GM23338 (cell line): Measurements from ENCODE around the gene IFITM1.

Experiments
- CREB1 ChIP-seq: fragments of 250-450 bp; sonication (Bioruptor Pico); IDR thresholded peaks from 2 replicates; pipeline ENCODE4 v1.5.0; 2020; ENCODE audit warnings: low read depth, mild to moderate bottlenecking, moderate library complexity
- ETS1 ChIP-seq: IDR thresholded peaks from 2 replicates; pipeline ENCODE4 v1.6.1; 2016; ENCODE audit warnings: antibody characterized with exemption
- EZH2 ChIP-seq: fragments of 200-600 bp; sonication (generic); IDR thresholded peaks from one replicate; pipeline ENCODE4 v1.8.0; 2017; ENCODE audit warnings: antibody characterized with exemption, mild to moderate bottlenecking, low read depth; ENCODE audit not compliant: unreplicated experiment
- EZH2phosphoT487 ChIP-seq: fragments of 200-600 bp; sonication (generic); IDR thresholded peaks from one replicate; pipeline ENCODE4 v1.8.1; 2018; ENCODE audit warnings: antibody characterized with exemption; ENCODE audit not compliant: unreplicated experiment
- JUNB ChIP-seq: IDR thresholded peaks from one replicate; pipeline ENCODE4 v1.6.1; 2016; ENCODE audit warnings: antibody characterized with exemption; ENCODE audit not compliant: unreplicated experiment
- NANOG ChIP-seq: IDR thresholded peaks from 2 replicates; pipeline ENCODE4 v1.6.1; 2016; ENCODE audit warnings: antibody characterized with exemption, borderline replicate concordance
- POLR2AphosphoS5 ChIP-seq: IDR thresholded peaks from 2 replicates; pipeline ENCODE4 v1.6.1; 2016; ENCODE audit warnings: antibody characterized with exemption, low read depth
- STAT1 ChIP-seq: IDR thresholded peaks from one replicate; pipeline ENCODE4 v1.6.1; 2016; ENCODE audit warnings: antibody characterized with exemption; ENCODE audit not compliant: unreplicated experiment
- ZNF114 ChIP-seq: fragments of 250-450 bp; sonication (Bioruptor Pico); IDR thresholded peaks from 2 replicates; pipeline ENCODE4 v1.5.0; 2020; ENCODE audit warnings: mild to moderate bottlenecking, moderate library complexity
- ZNF462 ChIP-seq: fragments of 250-450 bp; sonication (Bioruptor Pico); IDR thresholded peaks from 2 replicates; pipeline ENCODE4 v1.5.0; 2020; ENCODE audit warnings: mild to moderate bottlenecking, moderate library complexity
- TF ChIP-seq, protein P1 (sequence below), 2 experiments: fragments of 200-600 bp in 1 of 2; sonication (generic) in 1 of 2; conservative IDR thresholded peaks; 2 replicates each; pipeline versions ENCODE4 v1.5.1 to v1.6.1; 2016 to 2017; ENCODE audit warnings: antibody characterized with exemption in 2 of 2, low read depth in 2 of 2, mild to moderate bottlenecking in 2 of 2, moderate library complexity in 1 of 2
- TF ChIP-seq, protein P2 (sequence below): IDR thresholded peaks from one replicate; pipeline ENCODE4 v1.6.1; 2018; ENCODE audit warnings: antibody characterized with exemption; ENCODE audit not compliant: unreplicated experiment

GRCh38 chr11:358129-358800, 44.4 kb downstream of the IFITM1 start:
- TF ChIP-seq, protein P1, sequence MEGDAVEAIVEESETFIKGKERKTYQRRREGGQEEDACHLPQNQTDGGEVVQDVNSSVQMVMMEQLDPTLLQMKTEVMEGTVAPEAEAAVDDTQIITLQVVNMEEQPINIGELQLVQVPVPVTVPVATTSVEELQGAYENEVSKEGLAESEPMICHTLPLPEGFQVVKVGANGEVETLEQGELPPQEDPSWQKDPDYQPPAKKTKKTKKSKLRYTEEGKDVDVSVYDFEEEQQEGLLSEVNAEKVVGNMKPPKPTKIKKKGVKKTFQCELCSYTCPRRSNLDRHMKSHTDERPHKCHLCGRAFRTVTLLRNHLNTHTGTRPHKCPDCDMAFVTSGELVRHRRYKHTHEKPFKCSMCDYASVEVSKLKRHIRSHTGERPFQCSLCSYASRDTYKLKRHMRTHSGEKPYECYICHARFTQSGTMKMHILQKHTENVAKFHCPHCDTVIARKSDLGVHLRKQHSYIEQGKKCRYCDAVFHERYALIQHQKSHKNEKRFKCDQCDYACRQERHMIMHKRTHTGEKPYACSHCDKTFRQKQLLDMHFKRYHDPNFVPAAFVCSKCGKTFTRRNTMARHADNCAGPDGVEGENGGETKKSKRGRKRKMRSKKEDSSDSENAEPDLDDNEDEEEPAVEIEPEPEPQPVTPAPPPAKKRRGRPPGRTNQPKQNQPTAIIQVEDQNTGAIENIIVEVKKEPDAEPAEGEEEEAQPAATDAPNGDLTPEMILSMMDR (conservative IDR thresholded peaks at IDR 0.05; ENCODE audit: low read depth in 2 of 2): no peak
- TF ChIP-seq ETS1 (no peak), EZH2phosphoT487 (no peak), POLR2AphosphoS5 (no peak), EZH2 (no peak), CREB1 (CRISPR knock-in tag) (no peak), NANOG (no peak), STAT1 (no peak), ZNF114 (no peak), JUNB (no peak), ZNF462 (CRISPR knock-in tag) (no peak)
- TF ChIP-seq, protein P2, sequence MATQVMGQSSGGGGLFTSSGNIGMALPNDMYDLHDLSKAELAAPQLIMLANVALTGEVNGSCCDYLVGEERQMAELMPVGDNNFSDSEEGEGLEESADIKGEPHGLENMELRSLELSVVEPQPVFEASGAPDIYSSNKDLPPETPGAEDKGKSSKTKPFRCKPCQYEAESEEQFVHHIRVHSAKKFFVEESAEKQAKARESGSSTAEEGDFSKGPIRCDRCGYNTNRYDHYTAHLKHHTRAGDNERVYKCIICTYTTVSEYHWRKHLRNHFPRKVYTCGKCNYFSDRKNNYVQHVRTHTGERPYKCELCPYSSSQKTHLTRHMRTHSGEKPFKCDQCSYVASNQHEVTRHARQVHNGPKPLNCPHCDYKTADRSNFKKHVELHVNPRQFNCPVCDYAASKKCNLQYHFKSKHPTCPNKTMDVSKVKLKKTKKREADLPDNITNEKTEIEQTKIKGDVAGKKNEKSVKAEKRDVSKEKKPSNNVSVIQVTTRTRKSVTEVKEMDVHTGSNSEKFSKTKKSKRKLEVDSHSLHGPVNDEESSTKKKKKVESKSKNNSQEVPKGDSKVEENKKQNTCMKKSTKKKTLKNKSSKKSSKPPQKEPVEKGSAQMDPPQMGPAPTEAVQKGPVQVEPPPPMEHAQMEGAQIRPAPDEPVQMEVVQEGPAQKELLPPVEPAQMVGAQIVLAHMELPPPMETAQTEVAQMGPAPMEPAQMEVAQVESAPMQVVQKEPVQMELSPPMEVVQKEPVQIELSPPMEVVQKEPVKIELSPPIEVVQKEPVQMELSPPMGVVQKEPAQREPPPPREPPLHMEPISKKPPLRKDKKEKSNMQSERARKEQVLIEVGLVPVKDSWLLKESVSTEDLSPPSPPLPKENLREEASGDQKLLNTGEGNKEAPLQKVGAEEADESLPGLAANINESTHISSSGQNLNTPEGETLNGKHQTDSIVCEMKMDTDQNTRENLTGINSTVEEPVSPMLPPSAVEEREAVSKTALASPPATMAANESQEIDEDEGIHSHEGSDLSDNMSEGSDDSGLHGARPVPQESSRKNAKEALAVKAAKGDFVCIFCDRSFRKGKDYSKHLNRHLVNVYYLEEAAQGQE: no peak
